Stomach (tissue), 9 donors: ENCODE results near the gene METRN. TPM values are rescaled to one million over a fixed set of nuclear protein-coding genes. Genes with fewer than 3 reads are reported as not detected.

Experiments used
- DNase-seq, 2 donors: peaks; one replicate each; pipeline versions ENCODE4 v3.0.0 to v3.0.0-alpha.2; 2013 to 2019
- H3K27ac ChIP-seq, 5 donors: fragments of 200-600 bp in 4 of 5; sonication (generic) in 4 of 5; one replicate each; pipeline ENCODE4 v1.5.1; 2013 to 2019; ENCODE audit warnings: mild to moderate bottlenecking in 1 of 5, moderate library complexity in 1 of 5
- H3K27me3 ChIP-seq, 3 donors: fragments of 200-600 bp; sonication (generic); one replicate each; pipeline ENCODE4 v1.5.1; 2017 to 2019; ENCODE audit warnings: mixed run types in 1 of 3
- H3K36me3 ChIP-seq, 4 donors: fragments of 200-600 bp; sonication (generic); 1 replicate in 3 of 4; 2 replicates in 1 of 4; pipeline ENCODE4 v1.5.1; 2016 to 2019
- H3K4me1 ChIP-seq, 4 donors: fragments of 200-600 bp; sonication (generic); one replicate each; pipeline ENCODE4 v1.5.1; 2016 to 2019
- H3K4me3 ChIP-seq, 4 donors: fragments of 200-600 bp; sonication (generic) in 3 of 4; one replicate each; pipeline ENCODE4 v1.5.1; 2016 to 2019; ENCODE audit warnings: mild to moderate bottlenecking in 1 of 4
- H3K9me3 ChIP-seq, 4 donors: fragments of 200-600 bp; sonication (generic); one replicate each; pipeline ENCODE4 v1.5.1; 2016 to 2019
- EP300 ChIP-seq: sonication (generic); formaldehyde crosslinking; IDR thresholded peaks from one replicate; pipeline ENCODE4 v1.6.1; 2017; ENCODE audit warnings: antibody characterized with exemption
- POLR2A ChIP-seq, 4 donors: fragments of 450-650 bp; IDR thresholded peaks; one replicate each; pipeline ENCODE4 v1.6.1; 2016; ENCODE audit warnings: antibody characterized with exemption in 4 of 4, control low read depth in 2 of 4, mild to moderate bottlenecking in 1 of 4, moderate library complexity in 1 of 4
- POLR2AphosphoS5 ChIP-seq, 3 donors: sonication (generic); formaldehyde crosslinking; IDR thresholded peaks; one replicate each; pipeline ENCODE4 v1.6.1; 2016; ENCODE audit warnings: antibody characterized with exemption in 3 of 3
- WGBS, 5 donors: extraction: QIAGEN DNeasy Blood & Tissue Kit in 3 of 5; methylation state at CpG; one replicate each; pipeline versions ENCODE4 v1.1.5 to v1.1.7; 2013 to 2018; 5-methylcytosine and 5-hydroxymethylcytosine counted together
- intact Hi-C: fragments of 100-400 bp; cut with DNase I; formaldehyde crosslinking; loops from one replicate; pipeline ENCODE4 v1.15.1; 2023; ENCODE audit warnings: low total_unique reads
- polyA plus RNA-seq, 3 donors: library from polyadenylated mRNA; stranded (reverse); fragments of 200-250 nt; gene quantifications; one replicate each; pipeline ENCODE4 v1.2.3, GENCODE V29; 2013
- total RNA-seq, 5 donors: library from RNA; depleted of rRNA; stranded (reverse); fragments of >200 nt; gene quantifications; one replicate each; pipeline versions ENCODE4 v1.1.0 to v1.2.3, GENCODE V29; 2014 to 2016
- TF ChIP-seq, protein P1 (sequence below), 7 experiments: fragments of 450-650 bp in 4 of 7; fragments of 200-600 bp in 3 of 7; sonication (generic) in 3 of 7; IDR thresholded peaks; one replicate each; pipeline ENCODE4 v1.5.1; 2016 to 2019; ENCODE audit warnings: antibody characterized with exemption in 7 of 7, control low read depth in 2 of 7, mild to moderate bottlenecking in 1 of 7
- donor health status: healthy with polysubstance abuse.
- donor health status: Bipolar disorder and iron deficiency.
- donor health status: healthy.

The METRN gene
- total and polyA plus RNA-seq, 8 donors, result 7.1 to 79.7 (median 34.4) TPM

DNA sequence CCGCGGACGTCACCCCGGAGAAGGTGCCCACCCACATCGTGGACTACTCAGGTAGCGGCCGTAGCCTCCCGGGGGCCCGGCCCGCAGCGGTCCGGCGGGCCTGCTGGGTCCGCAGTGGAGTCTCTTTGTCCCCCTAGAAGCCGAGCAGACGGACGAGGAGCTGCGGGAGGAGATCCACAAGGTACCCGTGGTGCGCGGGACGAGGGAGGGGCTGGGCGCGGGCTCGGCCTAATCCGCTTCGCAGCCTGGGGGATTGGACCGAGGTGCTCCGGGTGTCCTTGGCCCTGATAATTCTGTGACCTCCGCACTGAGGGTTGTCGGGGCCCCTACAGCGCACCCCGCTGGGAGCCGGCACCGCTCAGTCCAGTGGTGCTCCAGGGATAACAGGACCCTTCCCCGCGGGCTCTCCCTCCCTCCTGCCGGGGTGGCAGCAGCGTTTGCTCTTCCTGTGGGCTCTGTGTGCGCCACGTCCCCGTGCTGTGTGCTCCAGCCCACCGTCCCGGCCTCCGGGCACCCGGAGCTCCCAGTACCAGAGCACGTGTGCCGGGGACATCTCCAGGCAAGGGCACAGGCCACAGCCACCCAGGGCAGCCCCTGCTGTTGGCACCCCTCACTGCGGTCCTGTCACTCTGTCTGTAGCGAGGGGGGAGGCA is 46.3 kb upstream of the METRN start:
- Histone ChIP-seq H3K27ac (peak overlapping the region; percentile 86 to 93 (median 88)), H3K4me3 (peak overlapping the region; percentile 82 to 98 (median 92)), H3K4me1 (peaks cover 21 to 30% (median 25%) of the 10 kb centered on the region in 4 donors), H3K27me3 (no peaks in the 10 kb centered on the region), H3K36me3 (peaks cover 41 to 45% (median 45%) of the 10 kb centered on the region in 4 donors), H3K9me3 (no peaks in the 10 kb centered on the region)
- no peak for DNase-seq
- intact Hi-C loops, result no loop called here
- TF ChIP-seq, protein P1, sequence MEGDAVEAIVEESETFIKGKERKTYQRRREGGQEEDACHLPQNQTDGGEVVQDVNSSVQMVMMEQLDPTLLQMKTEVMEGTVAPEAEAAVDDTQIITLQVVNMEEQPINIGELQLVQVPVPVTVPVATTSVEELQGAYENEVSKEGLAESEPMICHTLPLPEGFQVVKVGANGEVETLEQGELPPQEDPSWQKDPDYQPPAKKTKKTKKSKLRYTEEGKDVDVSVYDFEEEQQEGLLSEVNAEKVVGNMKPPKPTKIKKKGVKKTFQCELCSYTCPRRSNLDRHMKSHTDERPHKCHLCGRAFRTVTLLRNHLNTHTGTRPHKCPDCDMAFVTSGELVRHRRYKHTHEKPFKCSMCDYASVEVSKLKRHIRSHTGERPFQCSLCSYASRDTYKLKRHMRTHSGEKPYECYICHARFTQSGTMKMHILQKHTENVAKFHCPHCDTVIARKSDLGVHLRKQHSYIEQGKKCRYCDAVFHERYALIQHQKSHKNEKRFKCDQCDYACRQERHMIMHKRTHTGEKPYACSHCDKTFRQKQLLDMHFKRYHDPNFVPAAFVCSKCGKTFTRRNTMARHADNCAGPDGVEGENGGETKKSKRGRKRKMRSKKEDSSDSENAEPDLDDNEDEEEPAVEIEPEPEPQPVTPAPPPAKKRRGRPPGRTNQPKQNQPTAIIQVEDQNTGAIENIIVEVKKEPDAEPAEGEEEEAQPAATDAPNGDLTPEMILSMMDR (IDR thresholded peaks at IDR 0.05), result no peak
- TF ChIP-seq POLR2A (IDR thresholded peaks at IDR 0.05) (no peak), POLR2AphosphoS5 (IDR thresholded peaks at IDR 0.05) (no peak), EP300 (no peak)
- 3 to 8% (median 5%) methylated on average over 36 to 50 of the region's 50 CpGs for WGBS, 5 donors

GRCh38 chr16:669666-670065 is 45.3 kb upstream of the METRN start:
- H3K4me1 ChIP-seq, result peaks cover 22 to 39% (median 29%) of the 10 kb centered on the region in 4 donors
- DNase-seq, result no peak
- no peaks in the 10 kb centered on the region for H3K9me3 ChIP-seq
- H3K27me3 ChIP-seq, result no peaks in the 10 kb centered on the region
- H3K27ac ChIP-seq, result no peak overlapping the region
- intact Hi-C loops, result no loop called here
- 93 to 96% (median 95%) methylated on average over 8 to 13 of the region's 13 CpGs for WGBS, 5 donors
- H3K36me3 ChIP-seq, result peaks cover 44 to 53% (median 52%) of the 10 kb centered on the region in 4 donors
- no peak for TF ChIP-seq POLR2AphosphoS5 (IDR thresholded peaks at IDR 0.05)
- TF ChIP-seq, protein P1 (IDR thresholded peaks at IDR 0.05), result no peak
- H3K4me3 ChIP-seq, result peak overlapping the region in 1 of 4 donors; percentile 82

DNA sequence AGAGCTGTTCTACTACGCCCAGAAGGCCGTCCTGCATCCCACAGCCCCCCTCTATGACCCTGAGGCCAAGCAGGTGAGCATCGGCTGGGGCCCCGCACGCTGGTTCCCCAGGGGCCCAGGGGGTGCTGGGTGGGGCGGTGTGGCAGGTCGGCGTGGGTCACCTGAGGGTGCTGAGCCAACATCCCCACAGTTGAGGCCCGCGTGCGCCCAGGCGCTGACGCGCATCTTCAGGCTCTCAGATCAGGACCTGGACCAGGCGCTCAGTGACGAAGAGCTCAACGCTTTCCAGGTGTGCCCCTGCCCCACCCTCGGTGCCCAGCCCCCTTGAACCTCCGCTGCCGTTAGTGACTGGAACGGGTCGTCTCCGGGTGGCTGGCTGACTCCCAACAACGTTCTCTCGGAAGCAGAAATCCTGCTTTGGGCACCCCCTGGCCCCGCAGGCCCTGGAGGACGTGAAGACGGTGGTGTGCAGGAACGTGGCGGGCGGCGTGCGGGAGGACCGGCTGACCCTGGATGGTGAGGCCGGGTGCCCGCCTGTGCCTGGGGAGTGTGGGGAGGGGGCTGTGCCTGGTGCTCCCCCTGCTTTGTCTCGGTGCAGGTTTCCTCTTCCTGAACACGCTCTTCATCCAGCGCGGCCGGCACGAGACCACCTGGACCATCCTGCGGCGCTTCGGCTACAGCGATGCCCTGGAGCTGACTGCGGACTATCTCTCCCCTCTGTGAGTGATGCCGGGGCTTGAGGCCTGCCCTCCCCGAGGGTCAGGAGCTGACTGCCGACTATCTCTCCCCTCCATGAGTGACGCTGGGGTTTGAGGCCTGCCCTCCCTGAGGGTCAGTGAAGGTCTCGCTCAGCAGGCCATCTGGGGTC is 44.2 kb upstream of the METRN start:
- WGBS, 5 donors, result 90 to 92% (median 91%) methylated on average over 43 to 52 of the region's 52 CpGs
- intact Hi-C loops, result no loop called here
- H3K27me3 ChIP-seq, result peaks cover 0 to 9% (median 0%) of the 10 kb centered on the region in 3 donors
- no peak for DNase-seq
- TF ChIP-seq POLR2AphosphoS5 (IDR thresholded peaks at IDR 0.05) (no peak), EP300 (no peak), POLR2A (IDR thresholded peaks at IDR 0.05) (no peak)
- TF ChIP-seq, protein P1 (IDR thresholded peaks at IDR 0.05), result no peak
- peaks cover 32 to 50% (median 40%) of the 10 kb centered on the region in 4 donors for H3K4me1 ChIP-seq
- H3K9me3 ChIP-seq, result no peaks in the 10 kb centered on the region
- H3K27ac ChIP-seq, result no peak overlapping the region
- H3K36me3 ChIP-seq, result peaks cover 44 to 53% (median 52%) of the 10 kb centered on the region in 4 donors
- no peak overlapping the region for H3K4me3 ChIP-seq

DNA sequence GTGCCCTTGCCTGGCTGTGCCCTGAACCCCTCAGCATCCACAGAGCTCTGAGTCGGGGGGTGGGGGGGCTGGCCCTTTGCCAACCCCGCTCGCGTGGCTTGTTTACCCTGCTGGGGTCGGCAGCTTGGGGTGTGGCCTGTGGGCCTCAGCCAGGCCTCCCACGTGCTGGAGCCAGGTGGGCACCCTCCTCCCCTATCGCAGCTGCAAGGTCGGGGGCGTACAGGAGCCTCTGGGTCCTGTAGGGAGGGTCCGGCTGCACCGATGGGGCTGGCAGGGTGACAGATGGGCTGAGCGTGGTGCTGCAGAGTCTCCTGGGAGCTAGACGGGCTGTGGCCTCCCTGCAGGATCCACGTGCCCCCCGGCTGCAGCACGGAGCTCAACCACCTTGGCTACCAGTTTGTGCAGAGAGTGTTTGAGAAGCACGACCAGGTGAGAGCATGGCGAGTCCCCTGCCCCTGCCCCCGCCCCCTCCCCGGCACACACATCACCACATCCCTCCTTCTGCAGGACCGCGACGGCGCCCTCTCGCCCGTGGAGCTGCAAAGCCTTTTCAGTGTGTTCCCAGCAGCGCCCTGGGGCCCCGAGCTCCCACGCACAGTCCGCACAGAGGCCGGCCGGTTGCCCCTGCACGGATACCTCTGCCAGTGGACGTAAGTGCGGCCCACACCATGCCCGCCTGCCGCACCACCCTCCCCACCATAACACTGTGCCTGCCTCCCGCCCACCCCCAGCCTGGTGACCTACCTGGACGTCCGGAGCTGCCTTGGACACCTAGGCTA is 43.4 kb upstream of the METRN start:
- H3K4me1 ChIP-seq, result peaks cover 41 to 58% (median 48%) of the 10 kb centered on the region in 4 donors
- H3K27me3 ChIP-seq, result peaks cover 0 to 17% (median 0%) of the 10 kb centered on the region in 3 donors
- intact Hi-C loops, result no loop called here
- H3K9me3 ChIP-seq, result no peaks in the 10 kb centered on the region
- no peak overlapping the region for H3K4me3 ChIP-seq
- no peak overlapping the region for H3K27ac ChIP-seq
- TF ChIP-seq, protein P1 (IDR thresholded peaks at IDR 0.05), result no peak
- TF ChIP-seq POLR2AphosphoS5 (IDR thresholded peaks at IDR 0.05) (no peak), EP300 (no peak), POLR2A (IDR thresholded peaks at IDR 0.05) (no peak)
- WGBS, 5 donors, result 81 to 90% (median 85%) methylated on average over 22 to 40 of the region's 40 CpGs
- no peak for DNase-seq
- peaks cover 44 to 53% (median 52%) of the 10 kb centered on the region in 4 donors for H3K36me3 ChIP-seq
